Fibroblast of skin of scalp (primary cell): Measurements from ENCODE around the gene TMC6.

Experiments
- DNase-seq: peaks from one replicate; pipeline ENCODE4 v3.0.0-alpha.2; 2013

Gene TMC6

GRCh38 chr17:78134899-78135385 lies 6.4 kb upstream of the TMC6 start:
- DNase-seq: no peak

- DNase-seq: peak; percentile 24
These were observed 5.7 kb upstream of the TMC6 start for GRCh38 chr17:78133971-78134898.

GRCh38 chr17:78133179-78133951 lies 4.8 kb upstream of the TMC6 start:
- DNase-seq: no peak

GRCh38 chr17:78132767-78133178 lies 4.2 kb upstream of the TMC6 start:
- DNase-seq: no peak

- DNase-seq: no peak
These were observed 3.6 kb upstream of the TMC6 start for GRCh38 chr17:78132084-78132676.

GRCh38 chr17:78131172-78132083 lies 2.9 kb upstream of the TMC6 start:
- no peak for DNase-seq

- no peak for DNase-seq
These were observed 2.0 kb upstream of the TMC6 start, which contains the start of gene TMC8 for GRCh38 chr17:78130437-78131101. TSS of gene TMC8 (plus strand) at chr17:78130771. CDS start at chr17:78131589, 818 bp downstream.

GRCh38 chr17:78130090-78130436 lies 1.5 kb upstream of the TMC6 start:
- no peak for DNase-seq

GRCh38 chr17:78129351-78130089 lies 965 bp upstream of the TMC6 start:
- no peak for DNase-seq

- DNase-seq: no peak
These were observed 536 bp downstream of the TMC6 start for GRCh38 chr17:78127888-78128550.

- DNase-seq: no peak
These were observed 1.2 kb downstream of the TMC6 start for GRCh38 chr17:78127239-78127887.

GRCh38 chr17:78126895-78127238 lies 1.7 kb downstream of the TMC6 start:
- no peak for DNase-seq

GRCh38 chr17:78125976-78126894 lies 2.3 kb downstream of the TMC6 start:
- DNase-seq: no peak

- DNase-seq: no peak
These were observed 3.2 kb downstream of the TMC6 start for GRCh38 chr17:78125138-78125913.

- no peak for DNase-seq
These were observed 3.8 kb downstream of the TMC6 start for GRCh38 chr17:78124836-78125137.

GRCh38 chr17:78124081-78124835 lies 4.3 kb downstream of the TMC6 start:
- no peak for DNase-seq
